Psoas muscle (tissue), 8 donors: ENCODE results near the gene VCP. TPM values are rescaled to one million over a fixed set of nuclear protein-coding genes. Genes with fewer than 3 reads are reported as not detected.

ENCODE experiments used
- ATAC-seq, 4 donors: fragments of 200-7000 bp; cut with Tn5 transposase; one replicate each; pipeline ENCODE4 v1.9.1; 2020; ENCODE audit warnings: moderate library complexity in 3 of 4, mild to moderate bottlenecking in 2 of 4
- DNase-seq, 2 donors: peaks; one replicate each; pipeline ENCODE4 v3.0.0-alpha.2; 2020
- H3K27ac ChIP-seq: fragments of 200-600 bp; one replicate; pipeline ENCODE4 v1.8.0; 2022
- H3K27me3 ChIP-seq, 3 donors: fragments of 200-600 bp in 1 of 3; one replicate each; pipeline versions ENCODE4 v1.6.1 to v1.8.0; 2013 to 2022; ENCODE audit warnings: low read length in 2 of 3, mild to moderate bottlenecking in 2 of 3, moderate library complexity in 1 of 3; ENCODE audit not compliant: insufficient read depth in 3 of 3
- H3K36me3 ChIP-seq, 2 donors: fragments of 200-600 bp in 1 of 2; one replicate each; pipeline versions ENCODE4 v1.6.1 to v1.8.0; 2013 to 2022; ENCODE audit warnings: low read depth in 1 of 2, mild to moderate bottlenecking in 1 of 2, moderate library complexity in 1 of 2; ENCODE audit not compliant: insufficient read depth in 1 of 2
- H3K4me1 ChIP-seq: fragments of 200-600 bp; one replicate; pipeline ENCODE4 v1.8.0; 2022
- H3K4me3 ChIP-seq: fragments of 200-600 bp; one replicate; pipeline ENCODE4 v1.8.0; 2022; ENCODE audit warnings: mild to moderate bottlenecking
- H3K9me3 ChIP-seq: fragments of 200-600 bp; one replicate; pipeline ENCODE4 v1.8.0; 2022
- CTCF ChIP-seq: fragments of 200-600 bp; IDR thresholded peaks from one replicate; pipeline ENCODE4 v1.8.0; 2022; ENCODE audit warnings: antibody characterized with exemption
- WGBS, 3 donors: extraction: QIAGEN DNeasy Blood & Tissue Kit; methylation state at CpG; one replicate each; pipeline versions ENCODE4 v1.1.6 to v1.1.7; 2013; 5-methylcytosine and 5-hydroxymethylcytosine counted together
- intact Hi-C, 2 donors: fragments of 100-400 bp; cut with DNase I; formaldehyde crosslinking; loops; one replicate each; pipeline versions ENCODE4 v1.11.0 to v1.14.2; 2022
- polyA plus RNA-seq, 3 donors: library from polyadenylated mRNA; stranded (reverse); fragments of 200-250 nt; gene quantifications; one replicate each; pipeline ENCODE4 v1.2.3, GENCODE V29; 2013
- total RNA-seq, 4 donors: library from RNA; stranded (reverse); fragmentation: NEBNext Ultra II Directional in 2 of 4; extraction: Animal tissue kit (Norgen Biotek cat#: 25700) in 2 of 4; gene quantifications; one replicate each; pipeline versions ENCODE4 v1.2.1 to v1.2.4, GENCODE V29; 2021 to 2023
- donor health status: healthy with polysubstance abuse.
- donor health status: DM: no; HTN: no; CAD: no; lungs with moderate emphysema.
- donor health status: Bipolar disorder and iron deficiency.
- donor health status: healthy.
- donor health status: DM: yes; HTN: yes; CAD: no.
- donor health status: DM: no; HTN: no; CAD: no.
- donor health status: DM: no; HTN: no; CAD: no.
- donor health status: DM: yes; HTN: yes; CAD: no.

Gene VCP
- total and polyA plus RNA-seq, 7 donors: 237 to 491 (median 384) TPM

GRCh38 chr9:35075358-35075757, 2.9 kb upstream of the VCP start:
- TF ChIP-seq CTCF: no peak
- intact Hi-C loops: no loop called here

GRCh38 chr9:35074791-35075190, 2.4 kb upstream of the VCP start:
- H3K36me3 ChIP-seq: peaks cover 3 to 16% of the 10 kb centered on the region in 2 donors

More at GRCh38 chr9:35075358-35075757, 2.9 kb upstream of the VCP start:
- no peak for DNase-seq
- ATAC-seq: no peak
- no peaks in the 10 kb centered on the region for H3K27me3 ChIP-seq
- no peaks in the 10 kb centered on the region for H3K9me3 ChIP-seq
- no peak overlapping the region for H3K27ac ChIP-seq
- peaks cover 19% of the 10 kb centered on the region for H3K4me1 ChIP-seq
- no peak overlapping the region for H3K4me3 ChIP-seq
- H3K36me3 ChIP-seq: peaks cover 0 to 13% of the 10 kb centered on the region in 2 donors
- WGBS, 3 donors: 94 to 96% (median 94%) methylated on average over 4 of the region's 4 CpGs

GRCh38 chr9:35074141-35074540, 1.7 kb upstream of the VCP start:
- ATAC-seq (no peak), DNase-seq (no peak)
- no peaks in the 10 kb centered on the region for H3K9me3 ChIP-seq
- TF ChIP-seq CTCF: no peak
- H3K36me3 ChIP-seq: peaks cover 3 to 16% of the 10 kb centered on the region in 2 donors
- intact Hi-C loops: loop anchor here in 1 of 2 donors (5.0 kb wide), 1 partner anchor 82 kb away; no protein-coding TSS in a partner anchor
- no peak overlapping the region for H3K4me3 ChIP-seq
- 96 to 97% (median 97%) methylated on average over 6 of the region's 6 CpGs for WGBS, 3 donors
- peaks cover 26% of the 10 kb centered on the region for H3K4me1 ChIP-seq
- H3K27ac ChIP-seq: no peak overlapping the region
- no peaks in the 10 kb centered on the region for H3K27me3 ChIP-seq

More at GRCh38 chr9:35074791-35075190, 2.4 kb upstream of the VCP start:
- Histone ChIP-seq H3K27me3 (no peaks in the 10 kb centered on the region), H3K9me3 (no peaks in the 10 kb centered on the region), H3K4me1 (peaks cover 22% of the 10 kb centered on the region), H3K4me3 (no peak overlapping the region), H3K27ac (no peak overlapping the region)
- DNase-seq (no peak), ATAC-seq (no peak)
- WGBS, 3 donors: 88 to 92% (median 92%) methylated on average over 8 of the region's 8 CpGs
- no peak for TF ChIP-seq CTCF
- intact Hi-C loops: loop anchor here in 1 of 2 donors (5.0 kb wide), 1 partner anchor 82 kb away; no protein-coding TSS in a partner anchor

- H3K4me3 ChIP-seq: peak overlapping the region; percentile 100
- H3K36me3 ChIP-seq: peaks cover 7 to 18% of the 10 kb centered on the region in 2 donors
- intact Hi-C loops: loop anchor here in 1 of 2 donors (5.0 kb wide), 1 partner anchor 81 kb away; no protein-coding TSS in a partner anchor
Observed at GRCh38 chr9:35073279-35073612, 821 bp upstream of the VCP start.

More at GRCh38 chr9:35073279-35073612, 821 bp upstream of the VCP start:
- DNase-seq (no peak), ATAC-seq (no peak)
- H3K27me3 ChIP-seq: no peaks in the 10 kb centered on the region
- no peak for TF ChIP-seq CTCF
- 97 to 98% (median 98%) methylated on average over 2 of the region's 2 CpGs for WGBS, 3 donors
- no peaks in the 10 kb centered on the region for H3K9me3 ChIP-seq
- peaks cover 25% of the 10 kb centered on the region for H3K4me1 ChIP-seq
- peak overlapping the region; percentile 100 for H3K27ac ChIP-seq
